ENCODE results near the gene DIP2C.
A peak's percentile ranks its signal among the peaks of the same experiment; 100 is the strongest.
"Not testable (repeated sequence)": the region's sequence is repeated elsewhere in the genome, so short reads cannot be mapped to it uniquely, and the experiment has no call there.

DIP2C gene

GRCh38 chr10:659688-660141, 29.8 kb downstream of the DIP2C start:
- peak; percentile 41 for DNase-seq (ENCODE audit: low spot score)

GRCh38 chr10:657816-658350, 31.6 kb downstream of the DIP2C start:
- DNase-seq (ENCODE audit: low spot score): not testable (repeated sequence)

- no peak for DNase-seq (ENCODE audit: low spot score)
Observed at GRCh38 chr10:656883-657282, 32.6 kb downstream of the DIP2C start.

GRCh38 chr10:655184-655583, 34.3 kb downstream of the DIP2C start:
- DNase-seq (ENCODE audit: low spot score): no peak

- DNase-seq (ENCODE audit: low spot score): no peak
Observed at GRCh38 chr10:654647-654996, 34.8 kb downstream of the DIP2C start.

GRCh38 chr10:653991-654646, 35.3 kb downstream of the DIP2C start:
- DNase-seq (ENCODE audit: low spot score): no peak

GRCh38 chr10:652832-653459, 36.5 kb downstream of the DIP2C start:
- not testable (repeated sequence) for DNase-seq (ENCODE audit: low spot score)

- DNase-seq (ENCODE audit: low spot score): no peak
Observed at GRCh38 chr10:652233-652632, 37.2 kb downstream of the DIP2C start.

- no peak for DNase-seq (ENCODE audit: low spot score)
Observed at GRCh38 chr10:651692-652091, 37.8 kb downstream of the DIP2C start.

- no peak for DNase-seq (ENCODE audit: low spot score)
Observed at GRCh38 chr10:650886-651615, 38.4 kb downstream of the DIP2C start.

GRCh38 chr10:650441-650851, 39.0 kb downstream of the DIP2C start:
- DNase-seq (ENCODE audit: low spot score): no peak

GRCh38 chr10:649798-650440, 39.5 kb downstream of the DIP2C start:
- peak; percentile 47 for DNase-seq (ENCODE audit: low spot score)

GRCh38 chr10:649445-649797, 40.0 kb downstream of the DIP2C start:
- DNase-seq (ENCODE audit: low spot score): no peak

GRCh38 chr10:647019-647418, 42.4 kb downstream of the DIP2C start:
- not testable (repeated sequence) for DNase-seq (ENCODE audit: low spot score)

GRCh38 chr10:646118-646524, 43.3 kb downstream of the DIP2C start:
- no peak for DNase-seq (ENCODE audit: low spot score)

- DNase-seq (ENCODE audit: low spot score): no peak
Observed at GRCh38 chr10:644943-645334, 44.5 kb downstream of the DIP2C start.

- DNase-seq (ENCODE audit: low spot score): no peak
Observed at GRCh38 chr10:644076-644942, 45.2 kb downstream of the DIP2C start.

- DNase-seq (ENCODE audit: low spot score): no peak
Observed at GRCh38 chr10:642186-642890, 47.1 kb downstream of the DIP2C start.

- DNase-seq (ENCODE audit: low spot score): no peak
Observed at GRCh38 chr10:641149-642010, 48.1 kb downstream of the DIP2C start.

GRCh38 chr10:640673-641045, 48.8 kb downstream of the DIP2C start:
- no peak for DNase-seq (ENCODE audit: low spot score)
